ENCODE results near the gene ATAD1.

The ATAD1 gene

GRCh38 chr10:87729940-87730339, 88.1 kb downstream of the ATAD1 start (continued):
- TF ChIP-seq SNAI2 (CRISPR knock-in tag; IDR thresholded peaks at IDR 0.05) (no peak), BACH2 (CRISPR knock-in tag; IDR thresholded peaks at IDR 0.05; ENCODE audit: borderline replicate concordance) (no peak), PPARA (CRISPR knock-in tag; IDR thresholded peaks at IDR 0.05; ENCODE audit: borderline replicate concordance) (no peak), ZNF565 (CRISPR knock-in tag; conservative IDR thresholded peaks at IDR 0.05; ENCODE audit: low read depth) (no peak), TSHZ2 (CRISPR knock-in tag; IDR thresholded peaks at IDR 0.05) (no peak), ZNF8 (CRISPR knock-in tag; IDR thresholded peaks at IDR 0.05) (no peak), OSR1 (CRISPR knock-in tag; IDR thresholded peaks at IDR 0.05) (no peak), ZFP3 (CRISPR knock-in tag; IDR thresholded peaks at IDR 0.05) (no peak), ESRRG (CRISPR knock-in tag; IDR thresholded peaks at IDR 0.05) (no peak), ZC3H10 (CRISPR knock-in tag; IDR thresholded peaks at IDR 0.05) (no peak), ARNTL (CRISPR knock-in tag; IDR thresholded peaks at IDR 0.05; ENCODE audit: borderline replicate concordance, low read depth) (no peak), TCF4 (CRISPR knock-in tag; IDR thresholded peaks at IDR 0.05; ENCODE audit: borderline replicate concordance) (no peak), ZFP30 (CRISPR knock-in tag; IDR thresholded peaks at IDR 0.05) (no peak), TOX (CRISPR knock-in tag; IDR thresholded peaks at IDR 0.05; ENCODE audit: borderline replicate concordance) (no peak), CSDC2 (CRISPR knock-in tag; IDR thresholded peaks at IDR 0.05) (no peak)

GRCh38 chr10:87724789-87725188, 93.2 kb downstream of the ATAD1 start:
- TF ChIP-seq ZNF565 (CRISPR knock-in tag; conservative IDR thresholded peaks at IDR 0.05; ENCODE audit: low read depth) (no peak), SNAI2 (CRISPR knock-in tag; IDR thresholded peaks at IDR 0.05) (no peak), TSHZ2 (CRISPR knock-in tag; IDR thresholded peaks at IDR 0.05) (no peak), TCF4 (CRISPR knock-in tag; IDR thresholded peaks at IDR 0.05; ENCODE audit: borderline replicate concordance) (no peak), PATZ1 (CRISPR knock-in tag; IDR thresholded peaks at IDR 0.05; ENCODE audit: borderline replicate concordance) (no peak), BACH2 (CRISPR knock-in tag; IDR thresholded peaks at IDR 0.05; ENCODE audit: borderline replicate concordance) (no peak), ZFP3 (CRISPR knock-in tag; IDR thresholded peaks at IDR 0.05) (no peak), RARB (CRISPR knock-in tag; IDR thresholded peaks at IDR 0.05) (no peak), ZNF8 (CRISPR knock-in tag; IDR thresholded peaks at IDR 0.05) (no peak), CSRNP3 (CRISPR knock-in tag; IDR thresholded peaks at IDR 0.05) (no peak), TOX (CRISPR knock-in tag; IDR thresholded peaks at IDR 0.05; ENCODE audit: borderline replicate concordance) (no peak), ZC3H10 (CRISPR knock-in tag; IDR thresholded peaks at IDR 0.05) (no peak), ZNF70 (CRISPR knock-in tag; IDR thresholded peaks at IDR 0.05) (no peak), ISL1 (CRISPR knock-in tag; IDR thresholded peaks at IDR 0.05) (no peak), ZFP30 (CRISPR knock-in tag; IDR thresholded peaks at IDR 0.05) (no peak), ARNTL (CRISPR knock-in tag; IDR thresholded peaks at IDR 0.05; ENCODE audit: borderline replicate concordance, low read depth) (no peak), PPARA (CRISPR knock-in tag; IDR thresholded peaks at IDR 0.05; ENCODE audit: borderline replicate concordance) (no peak), CREB5 (CRISPR knock-in tag; IDR thresholded peaks at IDR 0.05; ENCODE audit: low read depth) (no peak)
- ATAC-seq, result no peak

All from SK-N-SH treated with all-trans-retinoic acid at 6 μM for 48 hours (cell line).